Measurements from ENCODE around the gene TTLL10.

TTLL10 gene

DNA sequence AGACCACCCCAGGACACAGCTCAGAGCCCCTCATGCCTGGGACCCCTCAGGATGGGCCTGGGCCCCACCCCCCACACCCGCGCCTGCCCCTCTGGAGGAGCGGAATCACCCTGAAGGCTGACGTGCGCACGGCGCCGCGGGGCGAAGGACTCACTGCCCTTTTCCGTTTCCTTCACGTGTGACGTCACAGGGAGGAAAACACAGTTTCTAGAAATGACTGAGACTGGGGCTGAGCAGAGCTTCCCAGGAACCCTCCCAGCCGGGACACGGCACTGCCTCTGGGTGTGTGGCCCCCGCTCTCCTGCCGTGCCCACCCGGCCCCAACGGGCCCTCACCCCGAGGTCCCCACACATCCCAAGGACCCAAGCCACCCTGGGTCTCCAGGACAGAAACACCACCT lies 45.7 kb downstream of the TTLL10 start:
- H3K9me3 ChIP-seq (ENCODE audit: control insufficient read depth, low read length) = no peaks in the 10 kb centered on the region
- peaks cover 56% of the 10 kb centered on the region for H3K36me3 ChIP-seq (ENCODE audit: control insufficient read depth, insufficient read depth, low read length)
- H3K4me3 ChIP-seq (ENCODE audit: extremely low read depth, insufficient read depth, low read length, poor library complexity, severe bottlenecking) = no peak overlapping the region
- no peak overlapping the region for H3K27ac ChIP-seq (ENCODE audit: low read depth, low read length, severe bottlenecking)
- 96 to 98% methylated on average over 16 to 20 of the region's 20 CpGs for WGBS, 2 experiments (ENCODE audit: insufficient coverage in 2 of 2)
- no peaks in the 10 kb centered on the region for H3K4me1 ChIP-seq (ENCODE audit: control insufficient read depth, insufficient read depth, low read length, poor library complexity, severe bottlenecking)

DNA sequence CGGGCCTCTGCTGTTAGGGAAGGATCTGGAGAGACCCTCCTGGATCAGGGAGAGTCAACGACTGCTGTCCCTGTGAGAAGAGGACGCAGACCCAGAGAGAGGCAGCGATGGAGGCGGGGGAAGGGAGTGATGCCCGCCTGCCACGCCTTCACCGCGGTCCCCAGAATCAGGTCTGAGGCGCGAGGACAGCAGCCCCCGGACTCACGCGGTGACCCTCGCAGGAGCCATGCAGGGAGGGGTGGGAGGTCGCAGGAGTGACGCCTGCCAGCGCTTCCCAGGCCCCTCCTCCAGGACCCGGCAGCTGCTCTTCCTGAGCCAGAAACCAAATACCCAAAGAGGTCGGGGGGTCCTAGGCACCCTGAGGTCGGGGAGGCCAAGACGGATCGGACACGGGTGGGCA lies 46.5 kb downstream of the TTLL10 start:
- Histone ChIP-seq H3K4me3 (ENCODE audit: extremely low read depth, insufficient read depth, low read length, poor library complexity, severe bottlenecking) (no peak overlapping the region), H3K9me3 (ENCODE audit: control insufficient read depth, low read length) (no peaks in the 10 kb centered on the region), H3K27ac (ENCODE audit: low read depth, low read length, severe bottlenecking) (no peak overlapping the region), H3K36me3 (ENCODE audit: control insufficient read depth, insufficient read depth, low read length) (peaks cover 64% of the 10 kb centered on the region), H3K4me1 (ENCODE audit: control insufficient read depth, insufficient read depth, low read length, poor library complexity, severe bottlenecking) (no peaks in the 10 kb centered on the region)
- 96 to 97% methylated on average over 24 of the region's 24 CpGs for WGBS, 2 experiments (ENCODE audit: insufficient coverage in 2 of 2)

DNA sequence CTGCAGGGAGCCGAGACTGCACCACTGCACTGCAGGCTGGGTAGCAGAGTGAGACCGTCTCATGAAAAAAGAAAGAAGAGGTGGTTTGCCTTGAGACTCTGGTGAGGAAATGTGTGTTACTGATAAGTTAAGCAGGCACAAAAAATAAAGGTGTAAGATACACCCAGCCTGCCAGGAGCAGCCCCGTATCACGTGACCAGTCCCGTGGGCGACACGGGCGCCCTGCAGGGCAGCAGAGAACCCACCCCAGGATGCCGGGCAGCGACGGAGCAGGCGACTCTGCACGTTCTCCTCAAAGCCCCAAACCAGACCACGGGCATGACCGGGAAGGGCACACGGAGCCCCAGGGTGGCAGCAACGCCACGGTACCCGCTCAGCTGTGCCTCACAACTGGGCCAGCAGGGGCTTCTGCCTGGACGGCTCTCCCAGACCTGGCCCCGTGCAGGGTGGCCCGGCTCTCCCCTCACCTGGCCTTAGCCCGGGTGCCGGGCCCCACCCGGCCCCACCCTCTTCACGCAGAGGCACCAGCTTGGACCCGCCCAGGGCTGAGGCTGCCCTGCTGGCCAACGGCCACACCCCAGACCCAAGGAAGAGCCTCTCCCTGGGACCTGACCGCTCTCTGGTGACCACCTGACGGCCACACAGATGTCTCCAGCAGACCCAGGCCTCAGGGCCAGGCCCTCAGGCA lies 48.4 kb downstream of the TTLL10 start:
- WGBS, 2 experiments (ENCODE audit: insufficient coverage in 2 of 2) = 95 to 96% methylated on average over 29 to 30 of the region's 30 CpGs
- H3K27ac ChIP-seq (ENCODE audit: low read depth, low read length, severe bottlenecking) = no peak overlapping the region
- H3K36me3 ChIP-seq (ENCODE audit: control insufficient read depth, insufficient read depth, low read length) = peaks cover 73% of the 10 kb centered on the region
- H3K9me3 ChIP-seq (ENCODE audit: control insufficient read depth, low read length) = no peaks in the 10 kb centered on the region
- no peak overlapping the region for H3K4me3 ChIP-seq (ENCODE audit: extremely low read depth, insufficient read depth, low read length, poor library complexity, severe bottlenecking)
- H3K4me1 ChIP-seq (ENCODE audit: control insufficient read depth, insufficient read depth, low read length, poor library complexity, severe bottlenecking) = no peaks in the 10 kb centered on the region

DNA sequence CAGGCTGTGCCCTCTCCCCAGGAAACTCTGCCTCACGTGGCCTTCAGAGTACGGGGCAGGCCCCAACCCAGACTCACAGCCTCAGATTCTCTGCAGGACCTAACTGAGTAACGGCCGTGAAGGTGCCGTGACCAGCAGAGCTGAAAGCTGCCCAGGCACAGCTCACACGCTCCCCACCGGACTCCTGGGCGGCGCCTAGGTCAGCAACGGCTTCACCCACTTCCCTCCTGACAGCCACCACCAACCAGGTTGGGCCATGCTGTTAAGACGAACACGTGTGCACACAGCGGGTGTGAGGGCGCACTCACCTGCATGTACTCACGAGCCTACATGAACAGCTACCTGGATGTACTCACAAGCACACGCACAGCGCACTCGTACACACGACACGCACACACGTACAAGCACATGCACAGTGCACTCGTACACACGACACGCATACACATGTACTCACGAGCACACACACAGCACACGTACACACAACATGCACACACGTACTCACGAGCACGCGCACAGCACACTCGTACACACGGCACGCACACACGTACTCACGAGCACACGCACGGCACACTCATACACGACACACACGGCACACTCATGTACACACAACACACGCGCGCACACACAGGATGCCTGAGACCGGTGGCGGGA lies 49.0 kb downstream of the TTLL10 start:
- Histone ChIP-seq H3K4me3 (ENCODE audit: extremely low read depth, insufficient read depth, low read length, poor library complexity, severe bottlenecking) (no peak overlapping the region), H3K9me3 (ENCODE audit: control insufficient read depth, low read length) (no peaks in the 10 kb centered on the region), H3K36me3 (ENCODE audit: control insufficient read depth, insufficient read depth, low read length) (peaks cover 72% of the 10 kb centered on the region), H3K27ac (ENCODE audit: low read depth, low read length, severe bottlenecking) (no peak overlapping the region), H3K4me1 (ENCODE audit: control insufficient read depth, insufficient read depth, low read length, poor library complexity, severe bottlenecking) (no peaks in the 10 kb centered on the region)
- 96 to 97% methylated on average over 44 of the region's 44 CpGs for WGBS, 2 experiments (ENCODE audit: insufficient coverage in 2 of 2)

DNA sequence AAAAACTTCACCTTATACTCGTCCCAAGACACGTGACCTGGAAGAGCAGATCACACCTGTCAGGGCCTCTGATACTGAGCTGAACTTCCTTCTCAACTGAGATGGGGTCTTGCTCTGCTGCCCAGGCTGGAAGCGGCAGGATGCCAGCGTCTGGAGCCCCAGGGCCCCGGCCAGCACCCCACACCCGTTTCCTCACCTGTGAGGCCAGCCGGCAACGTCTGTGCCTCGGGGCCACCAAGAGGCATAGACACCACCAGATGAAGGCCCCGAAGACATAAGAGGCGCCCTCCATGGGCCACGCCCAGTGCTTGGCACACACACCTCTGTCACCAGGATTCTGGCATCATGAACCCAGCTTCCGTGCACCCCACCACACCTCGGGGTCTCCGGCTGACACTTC lies 49.6 kb downstream of the TTLL10 start:
- Histone ChIP-seq H3K27ac (ENCODE audit: low read depth, low read length, severe bottlenecking) (no peak overlapping the region), H3K4me1 (ENCODE audit: control insufficient read depth, insufficient read depth, low read length, poor library complexity, severe bottlenecking) (no peaks in the 10 kb centered on the region), H3K36me3 (ENCODE audit: control insufficient read depth, insufficient read depth, low read length) (peaks cover 72% of the 10 kb centered on the region), H3K4me3 (ENCODE audit: extremely low read depth, insufficient read depth, low read length, poor library complexity, severe bottlenecking) (no peak overlapping the region), H3K9me3 (ENCODE audit: control insufficient read depth, low read length) (no peaks in the 10 kb centered on the region)
- WGBS, 2 experiments (ENCODE audit: insufficient coverage in 2 of 2) = 98 to 99% methylated on average over 13 to 15 of the region's 15 CpGs

DNA sequence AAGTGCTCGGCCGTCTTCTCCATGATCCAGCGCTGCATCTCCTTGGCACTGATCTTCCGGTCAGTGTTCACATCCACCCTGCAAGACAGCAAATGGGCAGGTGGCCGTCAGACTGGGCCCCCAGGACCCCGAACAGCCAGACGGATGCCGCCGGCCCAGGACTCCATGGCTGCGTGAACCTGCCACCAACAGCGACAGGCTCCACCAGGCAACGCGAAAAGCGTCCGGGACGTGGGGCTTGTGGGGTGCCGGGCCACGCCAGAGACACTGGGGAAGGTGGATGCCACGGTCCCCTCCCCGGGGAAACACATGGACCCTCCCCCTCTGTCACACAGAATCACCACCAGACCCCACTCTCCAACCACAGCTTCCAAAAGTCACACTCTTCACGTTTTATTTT lies 50.2 kb downstream of the TTLL10 start:
- no peaks in the 10 kb centered on the region for H3K9me3 ChIP-seq (ENCODE audit: control insufficient read depth, low read length)
- WGBS, 2 experiments (ENCODE audit: insufficient coverage in 2 of 2) = 89 to 98% methylated on average over 16 to 20 of the region's 21 CpGs
- H3K27ac ChIP-seq (ENCODE audit: low read depth, low read length, severe bottlenecking) = no peak overlapping the region
- no peak overlapping the region for H3K4me3 ChIP-seq (ENCODE audit: extremely low read depth, insufficient read depth, low read length, poor library complexity, severe bottlenecking)
- no peaks in the 10 kb centered on the region for H3K4me1 ChIP-seq (ENCODE audit: control insufficient read depth, insufficient read depth, low read length, poor library complexity, severe bottlenecking)
- H3K36me3 ChIP-seq (ENCODE audit: control insufficient read depth, insufficient read depth, low read length) = peaks cover 71% of the 10 kb centered on the region

DNA sequence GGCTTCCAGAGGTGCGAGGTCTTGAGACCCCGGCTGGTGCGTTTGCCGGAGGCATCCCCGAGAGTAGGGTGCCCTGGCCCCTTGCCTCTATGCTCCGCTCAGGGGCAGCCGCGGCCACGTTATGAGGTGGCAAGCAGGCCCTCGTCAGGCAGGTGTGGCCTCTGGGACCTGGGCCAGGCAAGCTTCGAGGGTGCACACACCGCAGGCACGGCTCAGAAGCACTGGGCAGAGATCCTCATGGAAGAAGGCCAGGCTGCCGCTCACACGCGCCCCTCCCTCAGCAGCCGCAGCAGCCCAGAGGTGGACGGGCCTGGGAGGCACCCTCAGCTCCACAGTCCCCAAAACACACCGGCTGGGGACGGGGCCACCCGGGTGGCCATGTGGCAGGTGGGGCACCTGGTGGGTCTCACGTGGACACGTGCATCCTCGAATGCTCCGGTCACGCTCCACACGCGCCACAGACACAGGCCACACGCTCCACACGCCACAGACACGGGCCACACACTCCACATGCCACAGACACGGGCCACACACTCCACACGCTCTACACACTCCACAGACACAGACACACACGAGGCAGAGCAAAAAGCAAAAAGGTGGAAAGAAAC lies 51.7 kb downstream of the TTLL10 start:
- no peak overlapping the region for H3K27ac ChIP-seq (ENCODE audit: low read depth, low read length, severe bottlenecking)
- H3K36me3 ChIP-seq (ENCODE audit: control insufficient read depth, insufficient read depth, low read length) = peaks cover 81% of the 10 kb centered on the region
- WGBS, 2 experiments (ENCODE audit: insufficient coverage in 2 of 2) = 95 to 99% methylated on average over 19 to 30 of the region's 34 CpGs
- H3K4me3 ChIP-seq (ENCODE audit: extremely low read depth, insufficient read depth, low read length, poor library complexity, severe bottlenecking) = no peak overlapping the region
- H3K9me3 ChIP-seq (ENCODE audit: control insufficient read depth, low read length) = no peaks in the 10 kb centered on the region
- H3K4me1 ChIP-seq (ENCODE audit: control insufficient read depth, insufficient read depth, low read length, poor library complexity, severe bottlenecking) = no peaks in the 10 kb centered on the region

DNA sequence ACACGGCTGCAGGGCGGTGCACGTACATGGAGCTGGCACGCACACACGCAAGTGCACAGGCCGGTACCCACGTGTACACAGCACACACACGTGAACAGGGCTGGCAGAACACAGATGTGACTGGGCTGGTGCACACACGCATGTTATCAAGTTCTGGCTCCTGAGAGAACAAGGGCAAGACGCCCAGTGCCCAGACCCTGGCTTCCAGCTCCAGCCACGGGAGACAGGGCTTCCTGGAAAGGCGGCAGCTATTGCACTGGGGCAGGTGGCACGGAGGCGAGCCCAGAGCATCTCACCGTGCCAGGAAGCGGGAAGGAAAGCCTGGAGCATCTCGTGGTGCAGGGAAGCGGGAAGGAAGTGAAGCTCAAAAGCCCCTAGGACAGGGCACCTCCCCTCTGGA lies 52.2 kb downstream of the TTLL10 start:
- WGBS, 2 experiments (ENCODE audit: insufficient coverage in 2 of 2) = 98 to 99% methylated on average over 18 of the region's 18 CpGs
- Histone ChIP-seq H3K4me1 (ENCODE audit: control insufficient read depth, insufficient read depth, low read length, poor library complexity, severe bottlenecking) (no peaks in the 10 kb centered on the region), H3K36me3 (ENCODE audit: control insufficient read depth, insufficient read depth, low read length) (peaks cover 76% of the 10 kb centered on the region)

DNA sequence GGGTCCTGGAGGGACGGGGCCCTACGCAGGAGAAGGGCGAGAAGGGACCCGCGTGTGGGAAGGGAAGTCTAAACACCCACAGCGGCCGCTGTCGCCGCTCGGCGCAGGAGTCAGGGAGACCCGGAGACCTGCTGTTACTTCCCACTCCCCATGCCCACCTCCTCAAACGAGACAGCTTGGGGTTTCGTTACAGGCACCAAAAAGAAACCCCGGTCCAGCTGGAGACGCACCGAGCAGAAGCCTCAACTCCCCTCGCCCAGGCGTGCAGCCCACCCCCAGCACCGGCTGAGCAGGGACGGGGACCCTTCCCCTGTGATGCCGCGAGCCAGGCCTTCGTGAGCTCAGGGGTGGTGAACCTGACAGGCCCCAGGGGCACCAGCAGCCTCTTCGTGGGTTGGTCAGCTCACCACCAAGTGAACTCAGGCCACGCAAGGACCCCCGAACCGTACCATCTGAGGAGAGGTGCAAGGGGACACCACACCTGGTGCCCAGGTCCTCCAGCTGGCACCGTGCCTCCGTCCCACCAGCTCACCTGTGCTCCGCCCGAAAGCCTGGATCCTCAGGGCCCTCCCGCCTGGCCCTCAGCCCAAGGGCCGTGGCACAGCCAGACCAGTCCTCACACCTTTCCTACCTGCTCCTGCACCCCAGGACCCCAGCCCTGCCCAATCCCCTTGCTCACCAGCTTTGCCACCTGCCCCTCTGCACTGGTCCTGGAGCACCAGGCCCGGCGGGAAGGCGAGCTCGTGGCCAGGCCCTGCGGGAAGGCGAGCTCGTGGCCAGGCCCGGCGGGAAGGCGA lies 53.1 kb downstream of the TTLL10 start:
- no peak overlapping the region for H3K27ac ChIP-seq (ENCODE audit: low read depth, low read length, severe bottlenecking)
- H3K36me3 ChIP-seq (ENCODE audit: control insufficient read depth, insufficient read depth, low read length) = peaks cover 67% of the 10 kb centered on the region
- WGBS, 2 experiments (ENCODE audit: insufficient coverage in 2 of 2) = 97 to 98% methylated on average over 32 to 41 of the region's 44 CpGs
- H3K4me1 ChIP-seq (ENCODE audit: control insufficient read depth, insufficient read depth, low read length, poor library complexity, severe bottlenecking) = no peaks in the 10 kb centered on the region
- no peak overlapping the region for H3K4me3 ChIP-seq (ENCODE audit: extremely low read depth, insufficient read depth, low read length, poor library complexity, severe bottlenecking)
- no peaks in the 10 kb centered on the region for H3K9me3 ChIP-seq (ENCODE audit: control insufficient read depth, low read length)

More for the DNA sequence above, 52.2 kb downstream of the TTLL10 start:
- H3K4me3 ChIP-seq (ENCODE audit: extremely low read depth, insufficient read depth, low read length, poor library complexity, severe bottlenecking) = no peak overlapping the region
- no peak overlapping the region for H3K27ac ChIP-seq (ENCODE audit: low read depth, low read length, severe bottlenecking)
- no peaks in the 10 kb centered on the region for H3K9me3 ChIP-seq (ENCODE audit: control insufficient read depth, low read length)

DNA sequence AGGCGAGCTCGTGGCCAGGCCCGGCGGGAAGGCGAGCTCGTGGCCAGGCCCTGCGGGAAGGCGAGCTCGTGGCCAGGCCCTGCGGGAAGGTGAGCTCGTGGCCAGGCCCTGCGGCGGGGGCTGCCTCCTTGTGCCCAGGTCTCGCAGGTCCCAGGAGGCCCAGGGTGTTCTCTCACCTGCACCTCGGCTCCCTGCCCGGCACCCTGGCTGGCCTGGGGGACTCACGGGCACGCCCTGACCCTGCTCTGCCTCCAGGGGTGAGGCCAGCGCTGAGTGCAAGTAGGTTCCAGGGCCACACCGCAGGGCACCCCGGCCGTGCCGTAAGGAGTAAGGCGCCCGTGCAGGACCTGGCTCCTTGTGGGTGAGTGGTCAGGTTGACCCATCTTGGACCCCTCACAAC lies 53.7 kb downstream of the TTLL10 start:
- Histone ChIP-seq H3K36me3 (ENCODE audit: control insufficient read depth, insufficient read depth, low read length) (peaks cover 62% of the 10 kb centered on the region), H3K27ac (ENCODE audit: low read depth, low read length, severe bottlenecking) (no peak overlapping the region), H3K4me1 (ENCODE audit: control insufficient read depth, insufficient read depth, low read length, poor library complexity, severe bottlenecking) (no peaks in the 10 kb centered on the region), H3K4me3 (ENCODE audit: extremely low read depth, insufficient read depth, low read length, poor library complexity, severe bottlenecking) (no peak overlapping the region), H3K9me3 (ENCODE audit: control insufficient read depth, low read length) (no peaks in the 10 kb centered on the region)
- 95 to 96% methylated on average over 25 of the region's 25 CpGs for WGBS, 2 experiments (ENCODE audit: insufficient coverage in 2 of 2)

Measured in mesodermal cell (in vitro differentiated cells).